TTC549 (cell line): ENCODE data around the gene PITHD1.
"Not testable (repeated sequence)": the region's sequence is repeated elsewhere in the genome, so short reads cannot be mapped to it uniquely, and the experiment has no call there.

Source experiments
- FAIRE-seq: peaks from 2 replicates; lab custom pipeline; 2012; peaks lifted over from hg19 to GRCh38; lab: Jason Lieb, UNC

The PITHD1 gene

DNA sequence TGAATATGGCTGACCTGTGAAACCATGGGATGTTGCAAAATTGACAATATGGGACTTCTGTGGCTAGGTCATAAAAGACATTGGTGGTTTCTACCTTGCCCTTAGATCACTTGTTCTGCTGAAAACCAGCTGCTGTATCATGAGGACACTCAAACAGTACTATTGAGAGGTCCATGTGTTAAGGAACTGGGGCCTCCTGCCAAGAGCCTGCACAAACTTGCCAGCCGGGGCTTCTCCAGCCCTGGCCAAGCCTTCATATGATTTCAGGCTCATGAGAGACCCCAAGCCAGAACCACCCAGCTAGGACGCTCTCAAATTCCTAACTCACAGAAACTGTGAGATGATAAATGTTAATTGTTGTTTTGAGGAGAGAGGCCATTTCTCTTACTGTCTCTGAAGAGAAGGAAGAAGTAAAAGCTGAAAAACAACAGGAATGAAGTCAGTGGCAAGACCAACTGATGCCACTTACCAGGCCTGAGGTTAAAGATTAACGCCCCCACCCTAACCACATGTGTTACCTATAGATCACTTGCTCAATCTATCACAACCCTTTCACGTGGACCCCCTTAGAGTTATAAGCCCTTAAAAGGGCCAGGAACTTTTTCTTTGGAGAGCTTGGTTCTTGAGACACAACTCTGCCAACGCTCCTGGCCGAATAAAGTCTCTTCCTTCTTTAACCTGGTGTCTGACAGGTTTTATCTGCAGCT is 3.9 kb upstream of the PITHD1 start:
- FAIRE-seq, result no peak

GRCh38 chr1:23776217-23776616 is 2.0 kb upstream of the PITHD1 start:
- FAIRE-seq, result no peak

DNA sequence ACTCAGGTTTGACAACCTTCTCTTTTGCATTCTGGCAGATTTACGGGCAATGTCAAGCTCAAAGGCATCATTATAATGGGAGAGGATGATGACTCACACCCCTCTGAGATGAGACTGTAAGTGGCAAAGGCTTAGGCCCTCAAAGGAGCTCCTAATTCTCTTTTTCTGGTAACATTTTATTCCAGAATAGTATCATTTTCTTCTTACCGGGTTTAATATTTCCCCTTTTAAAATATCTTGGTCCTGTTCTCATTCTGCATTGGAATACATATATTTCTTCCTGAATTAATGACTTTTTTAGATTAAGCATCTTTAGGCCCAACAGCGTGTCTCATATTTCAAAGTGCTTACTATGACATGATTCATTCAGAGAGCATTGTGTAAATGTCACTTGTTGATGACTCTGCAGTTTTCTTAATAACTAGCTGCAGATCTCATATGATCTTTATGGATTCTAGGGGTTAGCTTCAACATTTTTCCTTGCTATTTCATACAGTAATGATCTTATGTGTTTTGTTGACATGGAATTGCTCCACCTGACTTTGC is 1.7 kb downstream of the PITHD1 start:
- FAIRE-seq, result no peak

DNA sequence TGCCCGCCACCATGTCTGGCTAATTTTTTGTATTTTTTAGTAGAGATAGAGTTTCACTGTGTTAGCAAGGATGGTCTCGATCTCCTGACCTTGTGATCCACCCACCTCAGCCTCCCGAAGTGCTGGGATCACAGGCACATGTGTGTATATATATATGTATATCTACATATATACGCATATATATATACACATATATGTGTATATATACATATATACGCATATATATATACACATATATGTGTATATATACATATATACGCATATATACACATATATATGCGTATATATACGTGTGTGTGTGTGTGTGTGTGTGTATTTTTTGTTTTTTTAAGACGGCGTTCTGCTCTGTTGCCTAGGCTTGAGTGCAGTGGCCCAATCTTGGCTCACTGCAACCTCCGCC is 4.9 kb downstream of the PITHD1 start:
- not testable (repeated sequence) for FAIRE-seq

GRCh38 chr1:23784846-23785245 is 6.6 kb downstream of the PITHD1 start:
- FAIRE-seq, result no peak

- FAIRE-seq, result no peak
Observed at GRCh38 chr1:23787701-23788100, 9.5 kb downstream of the PITHD1 start.

- no peak for FAIRE-seq
Observed at GRCh38 chr1:23788695-23789094, 10.5 kb downstream of the PITHD1 start.

- FAIRE-seq, result no peak
Observed at GRCh38 chr1:23790696-23791515, 12.7 kb downstream of the PITHD1 start, which contains the start of gene LYPLA2. Gene LYPLA2, plus strand, starts transcription at chr1:23791145. Its CDS starts 1,538 bp downstream, at chr1:23792683.

DNA sequence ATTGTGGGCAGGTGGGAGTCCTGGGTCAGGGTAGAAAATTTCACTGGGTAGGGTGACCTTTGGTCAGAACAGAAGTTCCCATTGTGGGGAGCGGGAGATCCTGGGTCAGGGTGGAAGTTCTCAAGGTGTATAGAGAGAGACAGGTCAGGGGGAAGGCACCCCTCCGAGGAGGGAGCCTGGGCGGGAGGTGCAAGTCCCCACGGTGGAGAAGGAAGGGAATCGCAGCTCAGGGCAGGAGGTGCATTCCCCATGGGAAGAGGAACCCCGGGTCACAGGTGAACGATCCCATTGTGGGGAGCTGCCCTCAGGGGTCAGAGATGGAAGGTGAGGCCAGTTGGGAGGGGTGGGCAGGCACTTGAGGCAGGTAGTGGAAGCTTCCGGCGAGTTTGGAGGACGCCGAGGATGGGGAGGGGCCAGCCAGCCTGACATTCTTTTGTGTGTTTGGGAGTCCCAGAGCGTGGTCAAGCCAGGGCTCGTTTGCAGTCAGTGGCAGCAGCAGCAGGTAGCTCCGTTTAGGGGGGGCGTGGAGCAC is 13.4 kb downstream of the PITHD1 start:
- no peak for FAIRE-seq

DNA sequence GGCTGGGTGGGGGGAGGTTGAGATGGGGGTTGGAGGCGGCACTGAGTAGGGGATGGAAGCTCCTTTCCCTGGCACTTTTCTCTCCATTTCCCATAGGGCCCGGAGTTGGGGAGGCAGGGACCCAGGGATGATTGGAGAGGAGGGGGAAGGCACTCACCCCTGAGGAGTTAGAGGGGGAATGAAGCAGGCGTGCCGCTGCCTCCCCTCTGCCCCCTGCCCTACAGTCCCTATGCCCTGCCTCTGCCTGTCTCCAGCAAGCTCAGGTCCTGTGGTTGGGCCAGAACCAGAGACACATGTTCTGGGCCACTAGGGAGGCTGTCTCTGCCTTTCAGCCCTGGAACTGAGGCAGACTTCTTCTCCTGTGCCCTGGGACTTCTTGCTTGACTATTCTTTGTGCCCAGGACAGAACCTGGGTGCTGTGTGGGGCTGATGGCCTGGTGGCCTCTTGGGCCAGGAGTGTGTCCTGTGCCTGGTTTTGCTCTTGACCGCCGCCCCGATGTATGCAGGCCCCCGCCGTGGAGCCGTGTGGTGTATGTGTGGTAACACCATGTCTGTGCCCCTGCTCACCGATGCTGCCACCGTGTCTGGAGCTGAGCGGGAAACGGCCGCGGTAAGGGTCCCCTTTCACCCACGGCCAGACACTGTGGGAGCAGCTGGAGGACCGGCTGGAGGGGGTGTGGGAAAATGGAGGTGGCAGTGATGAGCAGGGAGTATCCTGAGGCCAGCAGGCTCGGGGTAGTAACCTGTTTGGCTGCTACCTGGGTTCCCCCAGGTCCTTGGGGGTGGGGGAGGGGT is 14.1 kb downstream of the PITHD1 start:
- FAIRE-seq, result no peak

DNA sequence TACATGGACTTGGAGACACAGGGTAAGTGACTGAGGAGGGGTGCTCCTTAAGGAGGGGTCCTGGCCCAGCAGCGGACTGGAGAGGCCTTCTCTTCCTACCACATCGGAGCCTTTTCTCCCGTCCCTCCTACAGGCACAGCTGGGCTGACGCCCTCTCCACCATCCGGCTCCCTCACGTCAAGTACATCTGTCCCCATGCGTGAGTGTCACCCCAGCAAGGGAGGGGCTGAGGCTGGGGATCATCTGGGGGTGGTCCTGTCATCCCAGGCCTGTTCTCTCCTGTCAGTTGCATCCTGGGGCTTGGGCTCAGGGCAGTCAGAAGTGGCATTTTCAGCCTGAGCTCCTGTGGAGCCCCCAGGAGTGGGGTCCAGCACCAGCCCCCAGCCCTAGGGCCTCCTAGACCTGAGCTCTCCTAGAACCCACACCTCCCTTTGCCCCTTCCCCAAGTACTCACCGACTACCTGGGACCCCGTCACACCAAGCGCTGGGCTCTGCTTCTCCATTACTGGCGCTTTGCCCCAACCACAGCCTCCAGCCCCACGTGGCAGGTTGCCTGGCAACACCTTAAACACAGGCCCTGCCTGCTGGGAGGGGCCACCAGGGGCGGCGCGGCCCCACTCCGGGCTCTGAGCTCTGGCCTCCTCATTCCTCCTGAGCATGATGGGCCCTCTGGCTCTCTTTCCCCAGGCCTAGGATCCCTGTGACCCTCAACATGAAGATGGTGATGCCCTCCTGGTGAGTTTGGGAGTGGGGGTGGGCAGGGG is 15.0 kb downstream of the PITHD1 start:
- FAIRE-seq, result no peak

DNA sequence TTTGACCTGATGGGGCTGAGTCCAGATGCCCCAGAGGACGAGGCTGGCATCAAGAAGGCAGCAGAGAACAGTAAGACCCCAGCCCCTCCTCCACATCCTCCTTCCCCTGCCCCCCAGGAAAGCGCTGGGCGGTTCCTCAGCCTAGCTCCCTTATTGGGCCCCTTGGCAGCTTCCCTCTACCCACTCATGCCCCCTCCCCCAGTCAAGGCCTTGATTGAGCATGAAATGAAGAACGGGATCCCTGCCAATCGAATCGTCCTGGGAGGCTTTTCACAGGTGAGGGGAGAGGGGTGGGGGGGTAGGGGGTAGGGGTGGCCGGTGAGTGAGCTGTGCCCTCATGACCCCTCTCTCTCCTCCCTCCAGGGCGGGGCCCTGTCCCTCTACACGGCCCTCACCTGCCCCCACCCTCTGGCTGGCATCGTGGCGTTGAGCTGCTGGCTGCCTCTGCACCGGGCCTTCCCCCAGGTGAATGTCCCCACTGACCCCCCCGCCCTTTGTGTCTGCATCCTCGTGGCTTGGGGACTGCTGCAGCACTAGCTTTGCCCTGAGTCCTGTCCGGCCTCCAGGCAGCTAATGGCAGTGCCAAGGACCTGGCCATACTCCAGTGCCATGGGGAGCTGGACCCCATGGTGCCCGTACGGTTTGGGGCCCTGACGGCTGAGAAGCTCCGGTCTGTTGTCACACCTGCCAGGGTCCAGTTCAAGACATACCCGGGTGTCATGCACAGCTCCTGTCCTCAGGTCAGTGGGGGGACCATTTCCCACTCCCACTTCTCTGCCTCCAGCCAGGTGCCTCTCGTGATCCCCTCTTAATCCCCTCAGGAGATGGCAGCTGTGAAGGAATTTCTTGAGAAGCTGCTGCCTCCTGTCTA is 15.9 kb downstream of the PITHD1 start:
- no peak for FAIRE-seq

DNA sequence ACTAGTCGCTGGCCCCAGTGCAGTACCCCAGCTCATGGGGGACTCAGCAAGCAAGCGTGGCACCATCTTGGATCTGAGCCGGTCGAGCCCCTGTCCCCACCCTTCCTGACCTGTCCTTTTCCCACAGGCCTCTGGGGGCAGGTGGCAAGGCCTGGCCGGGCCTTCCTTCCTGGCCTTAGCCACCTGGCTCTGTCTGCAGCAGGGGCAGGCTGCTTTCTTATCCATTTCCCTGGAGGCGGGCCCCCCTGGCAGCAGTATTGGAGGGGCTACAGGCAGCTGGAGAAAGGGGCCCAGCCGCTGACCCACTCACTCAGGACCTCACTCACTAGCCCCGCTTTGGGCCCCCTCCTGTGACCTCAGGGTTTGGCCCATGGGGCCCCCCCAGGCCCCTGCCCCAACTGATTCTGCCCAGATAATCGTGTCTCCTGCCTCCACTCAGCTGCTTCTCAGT is 16.5 kb downstream of the PITHD1 start:
- not testable (repeated sequence) for FAIRE-seq

- FAIRE-seq, result no peak
Observed at GRCh38 chr1:23795676-23796465, 17.7 kb downstream of the PITHD1 start.

- FAIRE-seq, result no peak
Observed at GRCh38 chr1:23796466-23797271, 18.5 kb downstream of the PITHD1 start.

DNA sequence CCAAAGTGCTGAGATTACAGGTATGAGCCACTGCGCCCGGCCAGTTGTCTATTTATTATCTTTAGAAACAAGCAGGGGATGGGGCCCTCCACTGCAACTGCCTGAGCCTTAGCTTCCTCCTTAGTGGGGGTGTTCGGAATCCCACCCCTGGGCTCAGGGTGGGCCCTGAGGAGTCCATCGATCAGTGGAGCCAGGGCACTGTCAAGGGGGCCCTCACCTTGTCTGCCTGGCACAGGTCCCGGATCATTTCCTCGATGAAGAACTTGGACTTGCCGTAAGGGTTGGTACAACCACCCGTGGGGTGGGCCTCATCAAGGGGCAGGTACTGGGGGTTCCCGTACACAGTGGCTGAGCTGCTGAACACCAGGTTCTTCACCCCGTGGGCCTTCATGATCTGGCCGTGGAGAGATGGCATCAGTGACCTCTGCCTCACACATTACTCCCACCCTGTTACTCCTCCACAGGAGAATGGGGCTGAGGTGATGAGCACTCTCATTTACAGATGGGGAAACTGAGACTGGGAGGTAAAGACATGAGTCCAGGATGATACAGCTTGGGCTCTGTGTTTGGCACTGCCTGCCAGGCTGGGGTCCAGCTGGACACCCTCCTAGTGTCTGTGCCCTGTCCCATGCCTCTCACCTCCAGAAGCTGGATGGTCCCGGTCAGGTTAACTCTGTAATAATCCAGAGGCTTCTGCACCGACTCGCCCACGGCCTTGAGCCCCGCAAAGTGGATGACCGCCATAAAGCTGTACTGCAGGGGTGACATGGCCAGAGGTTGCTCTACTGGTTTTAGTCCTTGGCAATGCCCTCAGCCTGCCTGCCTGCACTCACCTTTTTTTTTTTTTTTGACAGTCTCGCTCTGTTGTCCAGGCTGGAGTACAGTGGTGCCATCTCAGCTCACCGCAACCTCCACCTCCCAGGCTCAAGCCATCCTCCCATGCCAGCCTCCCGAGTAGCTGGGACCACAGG is 19.5 kb downstream of the PITHD1 start:
- FAIRE-seq, result no peak

- no peak for FAIRE-seq
Observed at GRCh38 chr1:23798662-23799142, 20.5 kb downstream of the PITHD1 start.
